ENCODE results near the gene TRAFD1.
"Not testable (repeated sequence)": the region's sequence is repeated elsewhere in the genome, so short reads cannot be mapped to it uniquely, and the experiment has no call there.

The TRAFD1 gene

GRCh38 chr12:112153893-112154219 lies 28.5 kb downstream of the TRAFD1 start:
- H3F3A ChIP-seq (ENCODE audit: insufficient read depth) = no peaks in the 10 kb centered on the region
- H4K20me1 ChIP-seq (ENCODE audit: low read depth, low read length) = no peaks in the 10 kb centered on the region
- H3K4me2 ChIP-seq (ENCODE audit: low read depth, low read length, poor library complexity, severe bottlenecking) = no peak overlapping the region
- no peak overlapping the region for H3K27ac ChIP-seq (ENCODE audit: low read depth, low read length)
- H3K9ac ChIP-seq (ENCODE audit: low read length) = no peak overlapping the region
- no peaks in the 10 kb centered on the region for H3K9me3 ChIP-seq (ENCODE audit: insufficient read depth, low read length)
- no peak overlapping the region for H2AFZ ChIP-seq (ENCODE audit: low read depth, low read length, severe bottlenecking)
- no peaks in the 10 kb centered on the region for H3K79me2 ChIP-seq (ENCODE audit: insufficient read depth, low read length)
- no peaks in the 10 kb centered on the region for H3K27me3 ChIP-seq (ENCODE audit: low read length)
- no peaks in the 10 kb centered on the region for H3K9me2 ChIP-seq (replicated peaks; ENCODE audit: insufficient read depth, low read length)
- no peak for TF ChIP-seq CTCF (IDR thresholded peaks at IDR 0.05; ENCODE audit: insufficient read depth, low read length, poor library complexity, severe bottlenecking)
- no peak for TF ChIP-seq EZH2phosphoT487 (conservative IDR thresholded peaks at IDR 0.05; ENCODE audit: low read length)
- no peak overlapping the region for H3K4me3 ChIP-seq (ENCODE audit: insufficient read depth, low read length, poor library complexity, severe bottlenecking)
- 0 out of 2 replicates have a peak, but pooled peaks cover 2% of the 10 kb centered on the region for H3K36me3 ChIP-seq (ENCODE audit: low read length)

- not testable (repeated sequence) for H3K36me3 ChIP-seq (ENCODE audit: low read length); H3K27me3 ChIP-seq (ENCODE audit: low read length); H3F3A ChIP-seq (ENCODE audit: insufficient read depth); H3K4me3 ChIP-seq (ENCODE audit: insufficient read depth, low read length, poor library complexity, severe bottlenecking); H4K20me1 ChIP-seq (ENCODE audit: low read depth, low read length); H2AFZ ChIP-seq (ENCODE audit: low read depth, low read length, severe bottlenecking); H3K27ac ChIP-seq (ENCODE audit: low read depth, low read length); H3K9ac ChIP-seq (ENCODE audit: low read length); H3K79me2 ChIP-seq (ENCODE audit: insufficient read depth, low read length); H3K4me2 ChIP-seq (ENCODE audit: low read depth, low read length, poor library complexity, severe bottlenecking); H3K9me2 ChIP-seq (replicated peaks; ENCODE audit: insufficient read depth, low read length); H3K9me3 ChIP-seq (ENCODE audit: insufficient read depth, low read length)
Measured at GRCh38 chr12:112158461-112159145, 33.2 kb downstream of the TRAFD1 start.

GRCh38 chr12:112159146-112159541 lies 33.8 kb downstream of the TRAFD1 start:
- Histone ChIP-seq H3K4me2 (ENCODE audit: low read depth, low read length, poor library complexity, severe bottlenecking) (no peak overlapping the region), H3K27me3 (ENCODE audit: low read length) (no peaks in the 10 kb centered on the region), H3K79me2 (ENCODE audit: insufficient read depth, low read length) (no peaks in the 10 kb centered on the region), H3K9me2 (replicated peaks; ENCODE audit: insufficient read depth, low read length) (no peaks in the 10 kb centered on the region), H3K9ac (ENCODE audit: low read length) (no peak overlapping the region), H3K4me3 (ENCODE audit: insufficient read depth, low read length, poor library complexity, severe bottlenecking) (no peak overlapping the region), H2AFZ (ENCODE audit: low read depth, low read length, severe bottlenecking) (no peak overlapping the region), H3K36me3 (ENCODE audit: low read length) (no peaks in the 10 kb centered on the region), H3F3A (ENCODE audit: insufficient read depth) (no peaks in the 10 kb centered on the region), H3K9me3 (ENCODE audit: insufficient read depth, low read length) (no peaks in the 10 kb centered on the region), H3K27ac (ENCODE audit: low read depth, low read length) (no peak overlapping the region), H4K20me1 (ENCODE audit: low read depth, low read length) (no peaks in the 10 kb centered on the region)
- TF ChIP-seq CTCF (IDR thresholded peaks at IDR 0.05; ENCODE audit: insufficient read depth, low read length, poor library complexity, severe bottlenecking) (no peak), EZH2phosphoT487 (conservative IDR thresholded peaks at IDR 0.05; ENCODE audit: low read length) (no peak)

- H3F3A ChIP-seq (ENCODE audit: insufficient read depth) = no peaks in the 10 kb centered on the region
- no peak for TF ChIP-seq CTCF (IDR thresholded peaks at IDR 0.05; ENCODE audit: insufficient read depth, low read length, poor library complexity, severe bottlenecking)
- H3K79me2 ChIP-seq (ENCODE audit: insufficient read depth, low read length) = no peaks in the 10 kb centered on the region
- H3K9me3 ChIP-seq (ENCODE audit: insufficient read depth, low read length) = no peaks in the 10 kb centered on the region
- H3K27me3 ChIP-seq (ENCODE audit: low read length) = no peaks in the 10 kb centered on the region
- H2AFZ ChIP-seq (ENCODE audit: low read depth, low read length, severe bottlenecking) = no peak overlapping the region
- H3K36me3 ChIP-seq (ENCODE audit: low read length) = no peaks in the 10 kb centered on the region
- no peak overlapping the region for H3K4me2 ChIP-seq (ENCODE audit: low read depth, low read length, poor library complexity, severe bottlenecking)
- no peak overlapping the region for H3K4me3 ChIP-seq (ENCODE audit: insufficient read depth, low read length, poor library complexity, severe bottlenecking)
- no peaks in the 10 kb centered on the region for H4K20me1 ChIP-seq (ENCODE audit: low read depth, low read length)
- H3K9me2 ChIP-seq (replicated peaks; ENCODE audit: insufficient read depth, low read length) = no peaks in the 10 kb centered on the region
- H3K27ac ChIP-seq (ENCODE audit: low read depth, low read length) = no peak overlapping the region
- H3K9ac ChIP-seq (ENCODE audit: low read length) = no peak overlapping the region
Measured at GRCh38 chr12:112160611-112161010, 35.3 kb downstream of the TRAFD1 start.

All from SU-DHL-6 (cell line).